Measurements from ENCODE around the gene SELENOM.

GRCh38 chr22:31122196-31122531, 14.8 kb upstream of the SELENOM start:
- TF ChIP-seq CTCF (IDR thresholded peaks at IDR 0.05; ENCODE audit: low read length) (no peak), EZH2 (IDR thresholded peaks at IDR 0.05; ENCODE audit: borderline replicate concordance, low read length) (no peak)
